WTC11 (cell line): ENCODE results near the gene CRADD. TPM values are rescaled to one million over a fixed set of nuclear protein-coding genes. Genes with fewer than 3 reads are reported as not detected.

Source experiments
- ATAC-seq: fragments of 200-7000 bp; cut with Tn5 transposase; 2 replicates; pipeline ENCODE4 v1.10.0; 2021; ENCODE audit warnings: mild to moderate bottlenecking, moderate library complexity
- CTCF ChIA-PET: fragments of 300-600 bp; sonication (Branson Sonifier 250); formaldehyde crosslinking; loops from one replicate; lab custom pipeline; 2021; ENCODE audit warnings: antibody characterized with exemption; lab: Charles Lee
- POLR2A ChIA-PET: fragments of 350-600 bp; sonication (Branson Sonifier 250); formaldehyde crosslinking; loops from one replicate; lab custom pipeline; 2021; ENCODE audit warnings: antibody characterized with exemption; lab: Charles Lee
- DNase-seq: peaks from one replicate; pipeline ENCODE4 v3.0.0; 2021; ENCODE audit warnings: low spot score
- H3K27ac Mint-ChIP-seq: 2 replicates; pipeline ENCODE4 v1.8.0; 2021; ENCODE audit warnings: mixed read lengths
- H3K27me3 Mint-ChIP-seq: 2 replicates; pipeline ENCODE4 v1.8.0; 2021; ENCODE audit warnings: low read depth, mild to moderate bottlenecking, moderate library complexity, mixed read lengths
- H3K36me3 Mint-ChIP-seq: 2 replicates; pipeline ENCODE4 v1.8.0; 2021; ENCODE audit warnings: mixed read lengths
- H3K4me1 Mint-ChIP-seq: 2 replicates; pipeline ENCODE4 v1.8.0; 2022; ENCODE audit warnings: mixed read lengths
- H3K4me3 Mint-ChIP-seq: 2 replicates; pipeline ENCODE4 v1.8.0; 2021; ENCODE audit warnings: mild to moderate bottlenecking, moderate library complexity, mixed read lengths
- H3K9me3 Mint-ChIP-seq: 2 replicates; pipeline ENCODE4 v1.8.0; 2021; ENCODE audit warnings: mixed read lengths
- EMX1 ChIP-seq: fragments of 250-450 bp; sonication (Bioruptor Pico); IDR thresholded peaks from 2 replicates; pipeline ENCODE4 v1.8.0; 2021; ENCODE audit warnings: mild to moderate bottlenecking
- GABPB1 ChIP-seq: sonication (generic); formaldehyde crosslinking; IDR thresholded peaks from 2 replicates; pipeline ENCODE4 v1.8.1; 2023; ENCODE audit warnings: mild to moderate bottlenecking, missing genetic modification reagents
- NR1H2 ChIP-seq: sonication (generic); formaldehyde crosslinking; IDR thresholded peaks from 2 replicates; pipeline ENCODE4 v1.9.0; 2021; ENCODE audit warnings: mild to moderate bottlenecking, moderate library complexity, missing genetic modification reagents
- PRRX2 ChIP-seq: fragments of 250-450 bp; sonication (Bioruptor Pico); IDR thresholded peaks from 2 replicates; pipeline ENCODE4 v1.8.0; 2021; ENCODE audit warnings: mild to moderate bottlenecking
- SMAD3 ChIP-seq: sonication (generic); formaldehyde crosslinking; IDR thresholded peaks from 2 replicates; pipeline ENCODE4 v1.8.0; 2022; ENCODE audit warnings: missing genetic modification reagents, mild to moderate bottlenecking, borderline replicate concordance
- TCF7 ChIP-seq: sonication (generic); formaldehyde crosslinking; IDR thresholded peaks from 2 replicates; pipeline ENCODE4 v1.8.0; 2022; ENCODE audit warnings: mild to moderate bottlenecking, low read depth, missing genetic modification reagents, moderate library complexity
- ZNF263 ChIP-seq: sonication (generic); formaldehyde crosslinking; IDR thresholded peaks from 2 replicates; pipeline ENCODE4 v1.8.1; 2022; ENCODE audit warnings: low read depth, mild to moderate bottlenecking, moderate library complexity, missing genetic modification reagents
- total RNA-seq: library from RNA; stranded (reverse); gene quantifications from 3 replicates; pipeline ENCODE4 v1.2.3, GENCODE V29; 2021
- TF ChIP-seq, protein P1 (sequence below): sonication (generic); formaldehyde crosslinking; IDR thresholded peaks from 2 replicates; pipeline ENCODE4 v1.8.1; 2023; ENCODE audit warnings: mild to moderate bottlenecking, missing genetic modification reagents
- TF ChIP-seq, protein P2 (sequence below): fragments of 250-450 bp; sonication (Bioruptor Pico); conservative IDR thresholded peaks from 2 replicates; pipeline ENCODE4 v1.9.0; 2021; ENCODE audit warnings: mild to moderate bottlenecking
- TF ChIP-seq, protein P3 (sequence below): sonication (generic); formaldehyde crosslinking; conservative IDR thresholded peaks from 2 replicates; pipeline ENCODE4 v1.8.1; 2023; ENCODE audit warnings: mild to moderate bottlenecking, low read depth, missing genetic modification reagents, moderate library complexity

The CRADD gene
- total RNA-seq, 1 experiment from 2014 or later: 11.6 TPM

GRCh38 chr12:93802698-93803423 is 125.7 kb downstream of the CRADD start (continued):
- TF ChIP-seq, protein P1, sequence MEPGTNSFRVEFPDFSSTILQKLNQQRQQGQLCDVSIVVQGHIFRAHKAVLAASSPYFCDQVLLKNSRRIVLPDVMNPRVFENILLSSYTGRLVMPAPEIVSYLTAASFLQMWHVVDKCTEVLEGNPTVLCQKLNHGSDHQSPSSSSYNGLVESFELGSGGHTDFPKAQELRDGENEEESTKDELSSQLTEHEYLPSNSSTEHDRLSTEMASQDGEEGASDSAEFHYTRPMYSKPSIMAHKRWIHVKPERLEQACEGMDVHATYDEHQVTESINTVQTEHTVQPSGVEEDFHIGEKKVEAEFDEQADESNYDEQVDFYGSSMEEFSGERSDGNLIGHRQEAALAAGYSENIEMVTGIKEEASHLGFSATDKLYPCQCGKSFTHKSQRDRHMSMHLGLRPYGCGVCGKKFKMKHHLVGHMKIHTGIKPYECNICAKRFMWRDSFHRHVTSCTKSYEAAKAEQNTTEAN (CRISPR knock-in tag): no peak
- TF ChIP-seq TCF7 (CRISPR knock-in tag): no peak

DNA sequence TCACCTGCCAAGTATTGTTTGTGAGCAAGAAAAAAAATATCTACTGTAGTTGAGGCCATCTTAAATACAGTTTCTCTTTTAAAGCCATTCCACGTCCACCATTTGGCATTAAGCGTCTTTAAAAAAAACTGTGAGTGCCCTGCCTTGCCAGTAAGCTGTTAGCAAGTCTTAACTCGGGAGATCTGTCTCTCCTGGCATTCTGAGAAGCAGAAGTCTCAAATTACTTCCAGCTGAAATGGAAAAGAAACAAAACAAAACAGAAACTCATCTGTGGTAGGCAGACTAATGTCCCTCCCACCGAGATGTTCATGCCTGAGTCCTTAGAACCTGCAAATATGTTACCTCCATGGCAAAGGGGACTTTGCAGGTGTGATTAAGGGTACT is 126.2 kb downstream of the CRADD start:
- no peak overlapping the region for H3K27ac Mint-ChIP-seq
- TF ChIP-seq SMAD3 (CRISPR knock-in tag) (no peak), NR1H2 (CRISPR knock-in tag) (no peak)
- TF ChIP-seq, protein P2, sequence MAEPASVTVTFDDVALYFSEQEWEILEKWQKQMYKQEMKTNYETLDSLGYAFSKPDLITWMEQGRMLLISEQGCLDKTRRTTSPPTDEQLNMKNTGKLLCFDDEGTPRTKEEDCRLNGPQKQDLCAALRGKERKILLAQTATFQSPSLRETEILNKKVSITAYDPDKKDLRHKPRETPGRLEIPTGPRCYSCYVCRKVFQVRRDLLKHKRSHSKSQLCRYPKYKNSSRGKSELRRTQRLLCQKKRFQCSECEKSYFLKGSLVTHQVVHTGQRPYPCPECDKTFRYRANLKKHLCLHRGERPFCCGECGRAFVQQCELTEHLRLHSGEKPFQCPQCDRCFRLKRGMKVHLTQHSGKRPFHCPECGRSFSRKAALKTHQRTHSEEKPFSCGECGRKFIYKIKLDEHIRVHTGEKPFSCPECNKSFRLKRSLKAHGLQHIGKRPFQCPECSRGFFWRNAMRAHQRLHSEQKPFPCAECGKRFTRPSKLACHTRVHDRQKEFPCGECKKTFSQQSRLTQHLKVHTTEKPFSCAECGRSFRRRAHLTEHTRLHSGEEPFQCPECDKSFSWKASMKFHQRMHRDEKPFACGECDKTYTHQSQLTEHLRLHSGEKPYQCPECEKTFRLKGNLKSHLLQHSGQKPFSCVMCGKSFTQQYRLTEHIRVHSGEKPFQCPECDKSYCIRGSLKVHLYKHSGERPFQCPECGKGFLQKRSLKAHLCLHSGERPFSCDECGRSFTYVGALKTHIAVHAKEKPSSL (CRISPR knock-in tag): no peak
- TF ChIP-seq, protein P3, sequence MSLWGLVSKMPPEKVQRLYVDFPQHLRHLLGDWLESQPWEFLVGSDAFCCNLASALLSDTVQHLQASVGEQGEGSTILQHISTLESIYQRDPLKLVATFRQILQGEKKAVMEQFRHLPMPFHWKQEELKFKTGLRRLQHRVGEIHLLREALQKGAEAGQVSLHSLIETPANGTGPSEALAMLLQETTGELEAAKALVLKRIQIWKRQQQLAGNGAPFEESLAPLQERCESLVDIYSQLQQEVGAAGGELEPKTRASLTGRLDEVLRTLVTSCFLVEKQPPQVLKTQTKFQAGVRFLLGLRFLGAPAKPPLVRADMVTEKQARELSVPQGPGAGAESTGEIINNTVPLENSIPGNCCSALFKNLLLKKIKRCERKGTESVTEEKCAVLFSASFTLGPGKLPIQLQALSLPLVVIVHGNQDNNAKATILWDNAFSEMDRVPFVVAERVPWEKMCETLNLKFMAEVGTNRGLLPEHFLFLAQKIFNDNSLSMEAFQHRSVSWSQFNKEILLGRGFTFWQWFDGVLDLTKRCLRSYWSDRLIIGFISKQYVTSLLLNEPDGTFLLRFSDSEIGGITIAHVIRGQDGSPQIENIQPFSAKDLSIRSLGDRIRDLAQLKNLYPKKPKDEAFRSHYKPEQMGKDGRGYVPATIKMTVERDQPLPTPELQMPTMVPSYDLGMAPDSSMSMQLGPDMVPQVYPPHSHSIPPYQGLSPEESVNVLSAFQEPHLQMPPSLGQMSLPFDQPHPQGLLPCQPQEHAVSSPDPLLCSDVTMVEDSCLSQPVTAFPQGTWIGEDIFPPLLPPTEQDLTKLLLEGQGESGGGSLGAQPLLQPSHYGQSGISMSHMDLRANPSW (CRISPR knock-in tag): no peak
- ChIA-PET CTCF (interaction anchor here (0.6 to 2.1 kb wide), 6 partner anchors 12 to 300 kb away, joined by 3 to 14 read pairs (median 4); no protein-coding TSS in a partner anchor), POLR2A (interaction anchor here (1.2 kb wide), 1 partner anchor 234 kb away, joined by 3 read pairs; no protein-coding TSS in a partner anchor)
- H3K9me3 Mint-ChIP-seq: peaks cover 6% of the 10 kb centered on the region
- no peaks in the 10 kb centered on the region for H3K36me3 Mint-ChIP-seq
- ATAC-seq (no peak; the same call in 1 of the 2 replicates), DNase-seq (no peak)
- H3K27me3 Mint-ChIP-seq: no peaks in the 10 kb centered on the region
- peaks cover 25% of the 10 kb centered on the region for H3K4me1 Mint-ChIP-seq
- no peak overlapping the region for H3K4me3 Mint-ChIP-seq

DNA sequence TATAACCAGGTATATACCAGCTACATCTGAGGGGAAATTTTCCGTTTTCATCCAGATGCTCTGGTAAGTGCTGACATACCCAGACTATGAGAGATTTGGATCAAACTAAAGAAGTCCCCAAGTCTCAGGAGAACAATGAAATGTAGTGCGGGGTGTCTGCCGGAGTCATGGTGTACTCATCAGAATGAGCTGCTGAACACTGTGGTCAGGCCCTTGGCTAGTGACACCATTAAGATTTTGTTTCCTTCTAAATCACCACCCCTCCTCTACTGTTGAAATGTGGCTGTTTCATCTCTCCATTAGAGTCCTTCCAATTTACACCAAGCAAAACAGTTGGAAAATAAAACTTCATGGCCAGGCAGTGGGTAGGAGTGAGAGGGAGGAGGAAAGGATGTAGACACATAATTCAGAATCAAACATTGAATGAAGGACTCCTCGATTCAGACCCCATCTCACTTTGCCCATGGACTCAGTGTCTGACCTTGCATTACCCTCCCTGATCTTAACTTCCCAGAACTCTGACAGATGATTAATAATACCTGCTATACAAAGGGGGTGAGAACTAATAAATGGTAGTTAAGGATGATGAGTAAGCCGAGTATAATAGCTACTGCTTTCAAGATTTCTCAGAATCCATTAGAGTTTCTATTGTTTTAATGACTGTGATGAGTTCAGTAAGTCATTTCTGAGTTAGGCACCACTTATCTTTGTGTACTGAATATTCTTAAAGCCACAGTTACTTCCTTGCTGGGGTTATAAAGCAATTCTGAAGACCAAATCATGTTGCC is 127.4 kb downstream of the CRADD start:
- H3K4me1 Mint-ChIP-seq: peaks cover 16% of the 10 kb centered on the region
- no peak for DNase-seq
- TF ChIP-seq PRRX2 (CRISPR knock-in tag) (no peak), EMX1 (CRISPR knock-in tag) (no peak)
- TF ChIP-seq, all 79 proteins: peak for 0
- Mint-ChIP-seq H3K27ac (no peak overlapping the region; the same call in 1 of the 2 replicates), H3K4me3 (no peak overlapping the region), H3K27me3 (no peaks in the 10 kb centered on the region), H3K9me3 (peaks cover 6% of the 10 kb centered on the region), H3K36me3 (no peaks in the 10 kb centered on the region)
- POLR2A ChIA-PET: interaction anchor here (0.7 kb wide), 1 partner anchor 271 kb away, joined by 4 read pairs; no protein-coding TSS in a partner anchor
- ATAC-seq: no peak
- CTCF ChIA-PET: no interaction called here

GRCh38 chr12:93805736-93806141 is 128.6 kb downstream of the CRADD start:
- ChIA-PET CTCF (no interaction called here), POLR2A (no interaction called here)
- H3K9me3 Mint-ChIP-seq: peaks cover under 1% of the 10 kb centered on the region; the same call in 1 of the 2 replicates
- no peak for DNase-seq
- H3K4me1 Mint-ChIP-seq: peaks cover 16% of the 10 kb centered on the region
- no peaks in the 10 kb centered on the region for H3K27me3 Mint-ChIP-seq
- no peaks in the 10 kb centered on the region for H3K36me3 Mint-ChIP-seq
- TF ChIP-seq GABPB1 (CRISPR knock-in tag): no peak
- TF ChIP-seq ZNF263 (CRISPR knock-in tag): no peak
- TF ChIP-seq, all 79 proteins: peak for 0
- no peak overlapping the region for H3K4me3 Mint-ChIP-seq
- H3K27ac Mint-ChIP-seq: no peak overlapping the region
- no peak for ATAC-seq
